ENCODE results near the gene HELZ2. TPM values are rescaled to one million over a fixed set of nuclear protein-coding genes. Genes with fewer than 3 reads are reported as not detected.
A peak's percentile ranks its signal among the peaks of the same experiment; 100 is the strongest.
"Not testable (repeated sequence)": the region's sequence is repeated elsewhere in the genome, so short reads cannot be mapped to it uniquely, and the experiment has no call there.

The HELZ2 gene
- polyA plus RNA-seq, 3 donors: 3.0 to 15.5 (median 3.3) TPM

DNA sequence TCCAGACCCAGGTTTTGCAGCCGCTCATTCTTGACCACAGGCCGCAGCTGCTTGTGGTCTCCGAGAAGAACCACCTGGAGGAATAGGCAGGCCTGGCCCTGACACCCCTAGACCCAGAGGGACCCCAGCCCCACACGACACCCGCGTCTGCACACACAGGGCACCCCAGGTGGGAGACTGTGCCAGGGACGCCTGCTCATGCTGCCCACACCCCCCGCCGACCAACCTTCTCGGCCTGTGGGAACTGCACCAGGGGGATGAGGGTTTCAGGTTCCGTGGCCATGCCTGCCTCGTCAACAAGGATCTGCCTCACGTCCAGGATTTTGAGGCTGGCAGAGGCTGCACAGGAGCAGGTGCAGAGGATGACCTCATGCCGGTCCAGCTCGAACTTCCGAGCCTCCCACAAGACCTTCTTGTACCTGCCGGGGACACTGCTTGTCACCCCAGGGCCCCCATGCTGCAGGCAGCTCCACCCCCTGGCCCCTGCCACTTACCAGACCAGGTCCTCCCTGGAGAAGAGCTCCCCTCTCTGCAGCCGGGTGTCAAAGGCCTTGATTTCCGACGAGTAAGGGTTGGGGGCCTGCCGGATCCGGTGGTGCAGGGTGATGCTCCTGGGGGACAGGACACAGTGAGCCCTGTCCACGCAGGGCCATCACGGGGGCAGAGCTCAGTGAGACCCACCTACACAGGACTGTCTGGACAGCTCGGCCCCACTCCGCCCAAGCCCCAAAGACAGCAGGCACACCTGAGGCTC is 13.0 kb downstream of the HELZ2 start:
- no peak overlapping the region for H3K4me3 ChIP-seq (replicated peaks in 1 of 3; ENCODE audit: low read depth in 2 of 3, low read length in 3 of 3)
- 98% methylated on average over 25 of the region's 26 CpGs for WGBS (ENCODE audit: insufficient coverage)
- H3K36me3 Mint-ChIP-seq: peaks cover 37 to 67% of the 10 kb centered on the region in 2 donors
- DNase-seq: no peak
- H3K27me3 ChIP-seq (ENCODE audit: control insufficient read depth in 2 of 2, insufficient read depth in 2 of 2, low read length in 2 of 2): peaks cover 0 to 51% of the 10 kb centered on the region in 2 donors
- H3K27ac Mint-ChIP-seq: no peak overlapping the region
- peaks cover 12 to 16% of the 10 kb centered on the region in 2 donors for H3K9me3 ChIP-seq (replicated peaks in 1 of 2; ENCODE audit: control insufficient read depth in 1 of 2, insufficient read depth in 1 of 2, low read length in 2 of 2)
- TF ChIP-seq, protein P1, sequence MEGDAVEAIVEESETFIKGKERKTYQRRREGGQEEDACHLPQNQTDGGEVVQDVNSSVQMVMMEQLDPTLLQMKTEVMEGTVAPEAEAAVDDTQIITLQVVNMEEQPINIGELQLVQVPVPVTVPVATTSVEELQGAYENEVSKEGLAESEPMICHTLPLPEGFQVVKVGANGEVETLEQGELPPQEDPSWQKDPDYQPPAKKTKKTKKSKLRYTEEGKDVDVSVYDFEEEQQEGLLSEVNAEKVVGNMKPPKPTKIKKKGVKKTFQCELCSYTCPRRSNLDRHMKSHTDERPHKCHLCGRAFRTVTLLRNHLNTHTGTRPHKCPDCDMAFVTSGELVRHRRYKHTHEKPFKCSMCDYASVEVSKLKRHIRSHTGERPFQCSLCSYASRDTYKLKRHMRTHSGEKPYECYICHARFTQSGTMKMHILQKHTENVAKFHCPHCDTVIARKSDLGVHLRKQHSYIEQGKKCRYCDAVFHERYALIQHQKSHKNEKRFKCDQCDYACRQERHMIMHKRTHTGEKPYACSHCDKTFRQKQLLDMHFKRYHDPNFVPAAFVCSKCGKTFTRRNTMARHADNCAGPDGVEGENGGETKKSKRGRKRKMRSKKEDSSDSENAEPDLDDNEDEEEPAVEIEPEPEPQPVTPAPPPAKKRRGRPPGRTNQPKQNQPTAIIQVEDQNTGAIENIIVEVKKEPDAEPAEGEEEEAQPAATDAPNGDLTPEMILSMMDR (IDR thresholded peaks at IDR 0.05): no peak
- peaks cover 6 to 30% (median 11%) of the 10 kb centered on the region in 7 donors for H3K9me3 Mint-ChIP-seq
- H3K27me3 Mint-ChIP-seq (ENCODE audit: low read depth in 3 of 3): peaks cover 18 to 73% (median 54%) of the 10 kb centered on the region in 3 donors
- H3K79me2 ChIP-seq (ENCODE audit: insufficient read depth, low read length): no peaks in the 10 kb centered on the region
- peaks cover 88% of the 10 kb centered on the region for H4K20me1 ChIP-seq (ENCODE audit: insufficient read depth, low read length)
- intact Hi-C loops (cut with micrococcal nuclease): loop anchor here in 1 of 2 donors (10.0 kb wide), 1 partner anchor 334 kb away; the partner anchor contains the start of gene DNAJC5
- H3K27ac ChIP-seq (ENCODE audit: low read depth in 1 of 2, low read length in 2 of 2): no peak overlapping the region
- H3K36me3 ChIP-seq (replicated peaks in 1 of 2; ENCODE audit: control insufficient read depth in 1 of 2, insufficient read depth in 2 of 2, low read length in 2 of 2): peaks cover 37 to 64% of the 10 kb centered on the region in 2 donors
- H2AFZ ChIP-seq (ENCODE audit: insufficient read depth, low read depth, low read length, poor library complexity, severe bottlenecking): no peak overlapping the region
- no peaks in the 10 kb centered on the region for H3K4me1 Mint-ChIP-seq
- no peak overlapping the region for H3K9ac ChIP-seq (ENCODE audit: insufficient read depth, low read length, poor library complexity, severe bottlenecking)
- H3K4me3 Mint-ChIP-seq: no peak overlapping the region
- no peaks in the 10 kb centered on the region for H3K4me1 ChIP-seq (ENCODE audit: control insufficient read depth in 1 of 2, insufficient read depth in 2 of 2, low read length in 2 of 2)
- no peak overlapping the region for H3K4me2 ChIP-seq (replicated peaks; ENCODE audit: extremely low read depth, low read length, poor library complexity, severe bottlenecking)

DNA sequence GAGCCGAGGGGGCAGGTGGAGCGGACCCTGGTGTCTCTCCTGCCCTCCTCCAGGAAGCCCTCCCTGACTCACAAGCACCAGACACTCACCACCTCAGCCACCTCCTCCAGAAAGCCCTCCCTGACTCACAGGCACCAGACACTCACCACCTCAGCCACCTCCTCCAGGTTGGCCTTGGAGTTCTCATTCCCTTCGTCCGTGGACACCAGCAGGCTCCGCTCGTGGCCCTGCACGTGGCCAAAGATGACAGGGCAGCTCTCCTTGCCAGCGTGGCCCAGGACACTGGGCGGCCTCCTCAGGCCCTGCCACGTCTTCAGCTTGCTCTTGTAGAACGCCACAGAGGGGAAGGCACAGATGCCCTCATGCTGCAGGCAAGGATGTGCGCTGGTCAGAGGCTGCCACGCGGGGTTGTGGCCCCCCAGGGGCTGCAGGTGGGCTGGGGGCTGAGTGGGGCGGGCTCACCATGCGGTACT is 13.7 kb downstream of the HELZ2 start:
- Mint-ChIP-seq H3K27me3 (ENCODE audit: low read depth in 3 of 3) (peaks cover 13 to 73% (median 54%) of the 10 kb centered on the region in 3 donors), H3K4me3 (peak overlapping the region in 1 of 2 donors; percentile 26), H3K4me1 (no peaks in the 10 kb centered on the region), H3K9me3 (peaks cover 3 to 24% (median 7%) of the 10 kb centered on the region in 7 donors), H3K36me3 (peaks cover 31 to 61% of the 10 kb centered on the region in 2 donors), H3K27ac (peak overlapping the region in 1 of 7 donors; percentile 21)
- no peak for DNase-seq
- H3K4me2 ChIP-seq (replicated peaks; ENCODE audit: extremely low read depth, low read length, poor library complexity, severe bottlenecking): no peak overlapping the region
- TF ChIP-seq, protein P1 (IDR thresholded peaks at IDR 0.05): no peak
- no peaks in the 10 kb centered on the region for H3K79me2 ChIP-seq (ENCODE audit: insufficient read depth, low read length)
- no peak overlapping the region for H3K27ac ChIP-seq (ENCODE audit: low read depth in 1 of 2, low read length in 2 of 2)
- peaks cover 6 to 10% of the 10 kb centered on the region in 2 donors for H3K9me3 ChIP-seq (replicated peaks in 1 of 2; ENCODE audit: control insufficient read depth in 1 of 2, insufficient read depth in 1 of 2, low read length in 2 of 2)
- no peak overlapping the region for H2AFZ ChIP-seq (ENCODE audit: insufficient read depth, low read depth, low read length, poor library complexity, severe bottlenecking)
- H3K9ac ChIP-seq (ENCODE audit: insufficient read depth, low read length, poor library complexity, severe bottlenecking): no peak overlapping the region
- H4K20me1 ChIP-seq (ENCODE audit: insufficient read depth, low read length): peaks cover 85% of the 10 kb centered on the region
- H3K27me3 ChIP-seq (ENCODE audit: control insufficient read depth in 2 of 2, insufficient read depth in 2 of 2, low read length in 2 of 2): peaks cover 0 to 51% of the 10 kb centered on the region in 2 donors
- no peak overlapping the region for H3K4me3 ChIP-seq (replicated peaks in 1 of 3; ENCODE audit: low read depth in 2 of 3, low read length in 3 of 3)
- H3K4me1 ChIP-seq (ENCODE audit: control insufficient read depth in 1 of 2, insufficient read depth in 2 of 2, low read length in 2 of 2): no peaks in the 10 kb centered on the region
- WGBS (ENCODE audit: insufficient coverage): 97% methylated on average over 16 of the region's 16 CpGs
- H3K36me3 ChIP-seq (replicated peaks in 1 of 2; ENCODE audit: control insufficient read depth in 1 of 2, insufficient read depth in 2 of 2, low read length in 2 of 2): peaks cover 31 to 58% of the 10 kb centered on the region in 2 donors
- intact Hi-C loops (cut with micrococcal nuclease): loop anchor here in 1 of 2 donors (10.0 kb wide), 1 partner anchor 334 kb away; the partner anchor contains the start of gene DNAJC5

DNA sequence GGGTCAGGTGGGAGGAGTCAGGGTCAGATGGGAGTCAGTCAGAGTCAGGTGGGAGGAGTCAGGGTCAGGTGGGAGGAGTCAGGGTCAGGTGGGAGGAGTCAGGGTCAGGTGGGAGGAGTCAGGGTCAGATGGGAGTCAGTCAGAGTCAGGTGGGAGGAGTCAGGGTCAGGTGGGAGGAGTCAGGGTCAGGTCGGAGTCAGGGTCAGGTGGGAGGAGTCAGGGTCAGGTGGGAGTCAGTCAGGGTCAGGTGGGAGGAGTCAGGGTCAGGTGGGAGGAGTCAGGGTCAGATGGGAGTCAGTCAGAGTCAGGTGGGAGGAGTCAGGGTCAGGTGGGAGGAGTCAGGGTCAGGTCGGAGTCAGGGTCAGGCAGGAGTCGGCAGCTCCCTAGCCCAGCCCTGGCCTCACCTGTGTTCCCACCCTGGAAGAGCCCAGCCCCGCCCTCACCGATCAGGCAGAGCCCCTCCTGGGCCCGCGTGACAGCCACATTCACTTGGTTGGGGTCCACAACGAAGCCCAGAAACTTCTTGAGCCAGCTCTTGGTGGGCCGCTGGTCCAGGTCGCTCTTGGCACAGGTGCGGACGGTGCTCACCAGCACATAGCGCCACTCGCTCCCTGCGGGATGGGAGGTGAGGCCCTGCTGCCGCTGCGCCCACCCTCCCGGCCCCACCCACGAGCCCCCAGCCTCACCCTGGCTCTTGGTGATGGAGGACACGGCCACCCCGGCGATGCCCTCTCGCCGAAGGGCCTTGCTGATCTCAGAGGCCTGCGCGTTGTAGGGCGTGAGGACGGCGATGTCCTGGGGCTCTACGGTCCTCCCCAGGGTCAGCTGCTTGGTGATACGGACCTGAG is 14.3 kb downstream of the HELZ2 start:
- H3K36me3 ChIP-seq (replicated peaks in 1 of 2; ENCODE audit: control insufficient read depth in 1 of 2, insufficient read depth in 2 of 2, low read length in 2 of 2): peaks cover 26 to 51% of the 10 kb centered on the region in 2 donors
- not testable (repeated sequence) for H3K27ac Mint-ChIP-seq; H3K79me2 ChIP-seq (ENCODE audit: insufficient read depth, low read length); H3K4me1 Mint-ChIP-seq; H3K4me2 ChIP-seq (replicated peaks; ENCODE audit: extremely low read depth, low read length, poor library complexity, severe bottlenecking); H3K4me1 ChIP-seq (ENCODE audit: control insufficient read depth in 1 of 2, insufficient read depth in 2 of 2, low read length in 2 of 2); H3K4me3 ChIP-seq (replicated peaks in 1 of 3; ENCODE audit: low read depth in 2 of 3, low read length in 3 of 3); H3K4me3 Mint-ChIP-seq; H3K27ac ChIP-seq (ENCODE audit: low read depth in 1 of 2, low read length in 2 of 2); DNase-seq; H3K9ac ChIP-seq (ENCODE audit: insufficient read depth, low read length, poor library complexity, severe bottlenecking); H3K9me3 ChIP-seq (replicated peaks in 1 of 2; ENCODE audit: control insufficient read depth in 1 of 2, insufficient read depth in 1 of 2, low read length in 2 of 2); H2AFZ ChIP-seq (ENCODE audit: insufficient read depth, low read depth, low read length, poor library complexity, severe bottlenecking)
- Mint-ChIP-seq H3K9me3 (peaks cover 0 to 17% (median 4%) of the 10 kb centered on the region in 7 donors), H3K36me3 (peaks cover 30 to 56% of the 10 kb centered on the region in 2 donors), H3K27me3 (ENCODE audit: low read depth in 3 of 3) (peaks cover 12 to 73% (median 52%) of the 10 kb centered on the region in 3 donors)
- H3K27me3 ChIP-seq (ENCODE audit: control insufficient read depth in 2 of 2, insufficient read depth in 2 of 2, low read length in 2 of 2): peaks cover 0 to 51% of the 10 kb centered on the region in 2 donors
- peaks cover 84% of the 10 kb centered on the region for H4K20me1 ChIP-seq (ENCODE audit: insufficient read depth, low read length)
- 97% methylated on average over 27 of the region's 31 CpGs for WGBS (ENCODE audit: insufficient coverage)
- intact Hi-C loops (cut with micrococcal nuclease): loop anchor here in 1 of 2 donors (10.0 kb wide), 1 partner anchor 335 kb away; the partner anchor contains the start of gene DNAJC5

Data from CD14-positive monocyte (primary cell).